ENCODE data around the gene IP6K3. TPM values are rescaled to one million over a fixed set of nuclear protein-coding genes. Genes with fewer than 3 reads are reported as not detected.

The IP6K3 gene
- total RNA-seq, 1 experiment from 2014 or later, result not detected

- ATAC-seq (peak; percentile 72), DNase-seq (ENCODE audit: low read depth, low spot score) (no peak)
- no TSS peak for BruUV-seq (replicated peaks)
- peaks cover 18% of the 10 kb centered on the region for H3K36me3 ChIP-seq (ENCODE audit: control insufficient read depth, insufficient read depth, low read length)
- POLR2A ChIA-PET, result no interaction called here
- TF ChIP-seq SIN3A (IDR thresholded peaks at IDR 0.05; ENCODE audit: borderline replicate concordance, insufficient read depth, low read depth, low read length) (peak; percentile 67; the same call in 1 of the 2 replicates), POLR2AphosphoS5 (IDR thresholded peaks at IDR 0.05; ENCODE audit: low read depth, low read length) (no peak; the same call in 1 of the 2 replicates)
- peak overlapping the region; percentile 81 to 84 for H3K4me3 ChIP-seq (ENCODE audit: low read depth in 2 of 2, low read length in 2 of 2)
- peaks cover 45% of the 10 kb centered on the region for H3K4me1 ChIP-seq (ENCODE audit: control insufficient read depth, insufficient read depth, low read length)
- H3K9me3 ChIP-seq (ENCODE audit: control insufficient read depth, insufficient read depth, low read depth, low read length), result no peaks in the 10 kb centered on the region
- CTCF ChIA-PET, result no interaction called here
- in situ Hi-C loops (cut with HindIII; ENCODE audit: low pct_unique_long_range_greater_than_20kb, low sequenced_read_pairs), result no loop called here
- intact Hi-C loops (cut with micrococcal nuclease; ENCODE audit: unreplicated experiment), result no loop called here
- H3K27me3 ChIP-seq (ENCODE audit: control insufficient read depth, insufficient read depth, low read length), result no peaks in the 10 kb centered on the region
- H3K27ac ChIP-seq (ENCODE audit: low read length), result peak overlapping the region; percentile 86
Measured at GRCh38 chr6:33787954-33788693, 41.4 kb upstream of the IP6K3 start.

DNA sequence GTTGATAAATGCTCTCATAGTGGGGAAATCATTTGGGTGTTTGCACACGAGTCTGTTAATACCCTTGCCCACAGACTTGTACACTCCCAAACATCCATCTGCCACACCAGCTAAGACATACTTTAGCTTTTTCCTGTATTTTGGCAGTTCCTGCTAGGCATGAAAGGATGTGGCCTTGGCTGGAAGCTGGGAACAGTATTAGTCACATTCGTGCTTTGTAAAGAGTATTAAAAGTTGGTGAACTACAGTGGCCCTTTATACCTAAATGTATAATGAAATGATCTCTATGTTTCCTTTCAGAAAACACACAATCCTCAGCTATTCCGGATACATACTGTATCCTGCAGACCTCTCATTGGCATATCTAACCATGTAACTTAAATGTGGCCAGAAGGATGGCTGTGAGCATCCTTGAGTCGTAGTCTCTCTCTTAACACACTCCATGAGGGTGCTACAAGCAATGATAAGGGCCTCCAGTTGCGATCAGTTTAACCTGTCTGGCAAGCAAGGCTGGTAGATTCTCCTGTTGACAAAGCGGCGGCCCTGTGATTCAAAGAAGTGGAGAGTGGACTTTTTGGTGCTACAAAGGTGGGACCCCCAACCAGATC lies 40.7 kb upstream of the IP6K3 start:
- CTCF ChIA-PET, result no interaction called here
- no peaks in the 10 kb centered on the region for H3K9me3 ChIP-seq (ENCODE audit: control insufficient read depth, insufficient read depth, low read depth, low read length)
- in situ Hi-C loops (cut with HindIII; ENCODE audit: low pct_unique_long_range_greater_than_20kb, low sequenced_read_pairs), result no loop called here
- BruUV-seq (replicated peaks), result TSS peak; percentile 80
- H3K36me3 ChIP-seq (ENCODE audit: control insufficient read depth, insufficient read depth, low read length), result peaks cover 22% of the 10 kb centered on the region
- peaks cover 51% of the 10 kb centered on the region for H3K4me1 ChIP-seq (ENCODE audit: control insufficient read depth, insufficient read depth, low read length)
- peak overlapping the region; percentile 81 to 84 for H3K4me3 ChIP-seq (ENCODE audit: low read depth in 2 of 2, low read length in 2 of 2)
- POLR2A ChIA-PET, result interaction anchor here (0.5 to 0.6 kb wide), 2 partner anchors 16 to 42 kb away, joined by 3 read pairs; no protein-coding TSS in a partner anchor
- TF ChIP-seq, protein P1, sequence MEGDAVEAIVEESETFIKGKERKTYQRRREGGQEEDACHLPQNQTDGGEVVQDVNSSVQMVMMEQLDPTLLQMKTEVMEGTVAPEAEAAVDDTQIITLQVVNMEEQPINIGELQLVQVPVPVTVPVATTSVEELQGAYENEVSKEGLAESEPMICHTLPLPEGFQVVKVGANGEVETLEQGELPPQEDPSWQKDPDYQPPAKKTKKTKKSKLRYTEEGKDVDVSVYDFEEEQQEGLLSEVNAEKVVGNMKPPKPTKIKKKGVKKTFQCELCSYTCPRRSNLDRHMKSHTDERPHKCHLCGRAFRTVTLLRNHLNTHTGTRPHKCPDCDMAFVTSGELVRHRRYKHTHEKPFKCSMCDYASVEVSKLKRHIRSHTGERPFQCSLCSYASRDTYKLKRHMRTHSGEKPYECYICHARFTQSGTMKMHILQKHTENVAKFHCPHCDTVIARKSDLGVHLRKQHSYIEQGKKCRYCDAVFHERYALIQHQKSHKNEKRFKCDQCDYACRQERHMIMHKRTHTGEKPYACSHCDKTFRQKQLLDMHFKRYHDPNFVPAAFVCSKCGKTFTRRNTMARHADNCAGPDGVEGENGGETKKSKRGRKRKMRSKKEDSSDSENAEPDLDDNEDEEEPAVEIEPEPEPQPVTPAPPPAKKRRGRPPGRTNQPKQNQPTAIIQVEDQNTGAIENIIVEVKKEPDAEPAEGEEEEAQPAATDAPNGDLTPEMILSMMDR (IDR thresholded peaks at IDR 0.05), result no peak
- no peak for TF ChIP-seq TCF7L2 (IDR thresholded peaks at IDR 0.05; ENCODE audit: low read depth, low read length)
- TF ChIP-seq SIN3A (IDR thresholded peaks at IDR 0.05; ENCODE audit: borderline replicate concordance, insufficient read depth, low read depth, low read length), result no peak
- TF ChIP-seq POLR2AphosphoS5 (IDR thresholded peaks at IDR 0.05; ENCODE audit: low read depth, low read length), result no peak
- TF ChIP-seq, protein P2, sequence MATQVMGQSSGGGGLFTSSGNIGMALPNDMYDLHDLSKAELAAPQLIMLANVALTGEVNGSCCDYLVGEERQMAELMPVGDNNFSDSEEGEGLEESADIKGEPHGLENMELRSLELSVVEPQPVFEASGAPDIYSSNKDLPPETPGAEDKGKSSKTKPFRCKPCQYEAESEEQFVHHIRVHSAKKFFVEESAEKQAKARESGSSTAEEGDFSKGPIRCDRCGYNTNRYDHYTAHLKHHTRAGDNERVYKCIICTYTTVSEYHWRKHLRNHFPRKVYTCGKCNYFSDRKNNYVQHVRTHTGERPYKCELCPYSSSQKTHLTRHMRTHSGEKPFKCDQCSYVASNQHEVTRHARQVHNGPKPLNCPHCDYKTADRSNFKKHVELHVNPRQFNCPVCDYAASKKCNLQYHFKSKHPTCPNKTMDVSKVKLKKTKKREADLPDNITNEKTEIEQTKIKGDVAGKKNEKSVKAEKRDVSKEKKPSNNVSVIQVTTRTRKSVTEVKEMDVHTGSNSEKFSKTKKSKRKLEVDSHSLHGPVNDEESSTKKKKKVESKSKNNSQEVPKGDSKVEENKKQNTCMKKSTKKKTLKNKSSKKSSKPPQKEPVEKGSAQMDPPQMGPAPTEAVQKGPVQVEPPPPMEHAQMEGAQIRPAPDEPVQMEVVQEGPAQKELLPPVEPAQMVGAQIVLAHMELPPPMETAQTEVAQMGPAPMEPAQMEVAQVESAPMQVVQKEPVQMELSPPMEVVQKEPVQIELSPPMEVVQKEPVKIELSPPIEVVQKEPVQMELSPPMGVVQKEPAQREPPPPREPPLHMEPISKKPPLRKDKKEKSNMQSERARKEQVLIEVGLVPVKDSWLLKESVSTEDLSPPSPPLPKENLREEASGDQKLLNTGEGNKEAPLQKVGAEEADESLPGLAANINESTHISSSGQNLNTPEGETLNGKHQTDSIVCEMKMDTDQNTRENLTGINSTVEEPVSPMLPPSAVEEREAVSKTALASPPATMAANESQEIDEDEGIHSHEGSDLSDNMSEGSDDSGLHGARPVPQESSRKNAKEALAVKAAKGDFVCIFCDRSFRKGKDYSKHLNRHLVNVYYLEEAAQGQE (IDR thresholded peaks at IDR 0.05; ENCODE audit: insufficient read depth in 1 of 2, low read depth in 2 of 2, low read length in 1 of 2), result no peak
- no peaks in the 10 kb centered on the region for H3K27me3 ChIP-seq (ENCODE audit: control insufficient read depth, insufficient read depth, low read length)
- H3K27ac ChIP-seq (ENCODE audit: low read length), result peak overlapping the region; percentile 86
- ATAC-seq (no peak), DNase-seq (ENCODE audit: low read depth, low spot score) (no peak)
- intact Hi-C loops (cut with micrococcal nuclease; ENCODE audit: unreplicated experiment), result no loop called here

All from Panc1 (cell line).